K562 (cell line): ENCODE data around the gene EMC9. TPM values are rescaled to one million over a fixed set of nuclear protein-coding genes. Genes with fewer than 3 reads are reported as not detected.
A peak's percentile ranks its signal among the peaks of the same experiment; 100 is the strongest.

Source experiments
- ADNP ChIP-seq: fragments of 200-800 bp; sonication (Bioruptor generic); IDR thresholded peaks from 2 replicates; pipeline ENCODE4 v1.6.1; 2016; ENCODE audit warnings: missing genetic modification characterization, missing compliant biosample characterization
- CUX1 ChIP-seq: fragments of 200-800 bp; sonication (Bioruptor generic); IDR thresholded peaks from 2 replicates; pipeline ENCODE4 v1.6.1; 2016; ENCODE audit warnings: missing genetic modification characterization, missing compliant biosample characterization
- DEAF1 ChIP-seq: fragments of 450-650 bp; formaldehyde crosslinking; IDR thresholded peaks from 2 replicates; pipeline ENCODE4 v1.4.0; 2020; ENCODE audit warnings: mild to moderate bottlenecking, moderate library complexity
- ESRRA ChIP-seq: fragments of 450-650 bp; IDR thresholded peaks from 2 replicates; pipeline ENCODE4 v1.6.1; 2014; ENCODE audit warnings: low read depth, mild to moderate bottlenecking, moderate library complexity, borderline replicate concordance
- FOXA1 ChIP-seq: fragments of 450-650 bp; IDR thresholded peaks from 2 replicates; pipeline ENCODE4 v1.6.1; 2016; ENCODE audit warnings: mild to moderate bottlenecking, borderline replicate concordance
- FOXM1 ChIP-seq, 2 experiments: fragments of 450-650 bp in 1 of 2; sonication (generic) in 1 of 2; formaldehyde crosslinking in 1 of 2; IDR thresholded peaks; 2 replicates each; pipeline versions ENCODE4 v1.6.1 to v1.9.0; 2017 to 2022; ENCODE audit warnings: low read depth in 2 of 2, mild to moderate bottlenecking in 2 of 2, missing genetic modification reagents in 1 of 2, moderate library complexity in 1 of 2
- HOMEZ ChIP-seq: fragments of 250-450 bp; sonication (Bioruptor Pico); IDR thresholded peaks from 2 replicates; pipeline ENCODE4 v1.4.0; 2020; ENCODE audit warnings: mild to moderate bottlenecking, moderate library complexity
- LEF1 ChIP-seq: fragments of 450-650 bp; IDR thresholded peaks from 2 replicates; pipeline ENCODE4 v1.6.1; 2016; ENCODE audit warnings: mild to moderate bottlenecking
- MTA2 ChIP-seq: fragments of 450-650 bp; IDR thresholded peaks from 2 replicates; pipeline ENCODE4 v1.6.1; 2016; ENCODE audit warnings: low read depth
- NELFE ChIP-seq: IDR thresholded peaks from 2 replicates; pipeline ENCODE4 v1.6.1; 2011; ENCODE audit warnings: mild to moderate bottlenecking; ENCODE audit not compliant: insufficient read depth, insufficient read length
- POLR2AphosphoS5 ChIP-seq: IDR thresholded peaks from 2 replicates; pipeline ENCODE4 v1.6.1; 2011; ENCODE audit warnings: mild to moderate bottlenecking, low read depth, low read length, moderate library complexity; ENCODE audit not compliant: control insufficient read depth, insufficient read depth
- RBM25 ChIP-seq: fragments of 200-400 bp; formaldehyde crosslinking; IDR thresholded peaks from 2 replicates; pipeline ENCODE4 v1.6.1; 2018; ENCODE audit warnings: low read length, low read depth, moderate library complexity; ENCODE audit not compliant: severe bottlenecking
- RFX5 ChIP-seq: IDR thresholded peaks from 2 replicates; pipeline ENCODE4 v1.6.1; 2011; ENCODE audit warnings: low read depth, mild to moderate bottlenecking, improper control_type of control experiment, low read length
- SETDB1 ChIP-seq: IDR thresholded peaks from one replicate; pipeline ENCODE4 v1.6.1; 2012; ENCODE audit warnings: low read length, control low read depth, inconsistent platforms
- TCF7L2 ChIP-seq: fragments of 150-350 bp; IDR thresholded peaks from 2 replicates; pipeline ENCODE4 v1.6.1; 2016; ENCODE audit warnings: low read depth, mild to moderate bottlenecking, low read length, moderate library complexity
- U2AF2 ChIP-seq: fragments of 200-400 bp; formaldehyde crosslinking; optimal IDR thresholded peaks from 2 replicates; pipeline ENCODE3; 2017; ENCODE audit warnings: low read depth, mild to moderate bottlenecking, low read length
- ZNF431 ChIP-seq: sonication (generic); formaldehyde crosslinking; IDR thresholded peaks from 2 replicates; pipeline ENCODE4 v1.8.0; 2022; ENCODE audit warnings: mild to moderate bottlenecking, missing genetic modification reagents
- ZNF780A ChIP-seq: fragments of 250-450 bp; sonication (Bioruptor Pico); IDR thresholded peaks from 2 replicates; pipeline ENCODE4 v1.5.0; 2021; ENCODE audit warnings: mild to moderate bottlenecking
- polyA plus RNA-seq, 8 experiments: library from polyadenylated mRNA; depleted of rRNA in 4 of 8; stranded (reverse) in 5 of 8; unstranded in 3 of 8; fragments of >200 nt; fragmentation: Nextera tagmentation in 2 of 8; fragmentation: Illumina TruSeq in 1 of 8; extraction: Ambion mirVana in 2 of 8; extraction: Trizol in 1 of 8; gene quantifications; 2 replicates each; pipeline versions ENCODE4 v1.2.1 to v1.2.3, GENCODE V29; 2011 to 2014; ENCODE audit warnings: inconsistent platforms in 1 of 8, missing spikeins in 1 of 8
- total RNA-seq, 7 experiments: library from RNA; depleted of rRNA in 6 of 7; stranded (reverse); fragments of >200 nt in 6 of 7; fragmentation: Illumina TruSeq in 2 of 7; extraction: Trizol in 2 of 7; gene quantifications; 2 replicates each; pipeline versions ENCODE4 v1.2.1 to v1.2.3, GENCODE V29; 2011 to 2021; ENCODE audit warnings: low replicate concordance in 1 of 7
- TF ChIP-seq, protein P1 (sequence below): sonication (generic); formaldehyde crosslinking; IDR thresholded peaks from 2 replicates; pipeline ENCODE4 v1.9.0; 2022; ENCODE audit warnings: mild to moderate bottlenecking, missing genetic modification reagents

Gene EMC9
- total and polyA plus RNA-seq, 9 of the 15 experiments (the other 6 are each of a cell fraction or from before 2014, with no cell fraction given), result 3.1 to 13.2 (median 7.8) TPM

DNA sequence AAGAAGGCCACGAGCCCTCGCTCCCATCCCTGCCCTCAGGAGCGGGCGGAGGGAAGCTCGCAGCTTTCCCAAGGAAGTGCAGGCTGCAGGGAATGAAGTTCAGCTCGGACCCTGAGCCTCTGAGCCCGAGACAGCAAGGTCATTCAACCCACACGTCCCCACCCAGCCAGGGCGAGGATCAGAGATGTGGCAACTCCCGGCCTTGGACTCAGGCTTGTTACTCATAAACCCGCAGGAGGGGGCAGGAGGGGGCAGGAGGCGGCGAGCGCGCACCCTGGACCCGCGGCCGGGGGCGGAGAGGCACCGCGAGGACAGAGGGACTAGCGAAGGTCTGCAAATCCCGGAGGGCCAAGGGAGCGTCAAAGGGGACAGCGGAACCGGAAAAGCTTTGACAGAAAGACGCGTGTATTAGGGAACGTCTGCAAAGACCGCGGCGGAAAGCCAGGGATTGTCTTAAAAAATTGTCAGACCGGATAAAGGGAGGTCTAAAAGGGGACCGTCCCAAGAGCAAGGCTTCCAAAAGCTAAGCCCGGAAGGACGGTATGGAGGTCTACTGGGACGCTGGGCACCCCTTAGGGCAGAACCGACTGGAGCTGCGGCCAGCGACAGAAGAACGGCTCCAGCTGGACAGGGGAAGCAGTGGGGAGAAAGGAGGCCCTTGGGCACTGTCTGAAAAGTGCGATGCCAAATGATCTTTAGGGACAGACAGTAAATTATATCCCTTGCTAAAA is 27.4 kb downstream of the EMC9 start (continued):
- TF ChIP-seq DEAF1 (CRISPR knock-in tag), result 0 out of 2 replicates have a peak, but pooled peaks have one; percentile 37
- no peak for TF ChIP-seq TCF7L2
- TF ChIP-seq ZNF431, result no peak
- peak; percentile 70 for TF ChIP-seq ESRRA
- no peak for TF ChIP-seq MTA2
- no peak for TF ChIP-seq HOMEZ (CRISPR knock-in tag)
- TF ChIP-seq U2AF2, result no peak
- TF ChIP-seq POLR2AphosphoS5, result peak; percentile 50; the same call in 1 of the 2 replicates
- TF ChIP-seq ZNF780A, result no peak
- no peak for TF ChIP-seq RBM25
- no peak for TF ChIP-seq ADNP (tag)
- TF ChIP-seq SETDB1, result no peak
- TF ChIP-seq CUX1 (CRISPR knock-in tag), result no peak
- TF ChIP-seq NELFE, result no peak
- no peak for TF ChIP-seq LEF1
- no peak for TF ChIP-seq FOXA1
- no peak for TF ChIP-seq RFX5
- TF ChIP-seq, protein P1, sequence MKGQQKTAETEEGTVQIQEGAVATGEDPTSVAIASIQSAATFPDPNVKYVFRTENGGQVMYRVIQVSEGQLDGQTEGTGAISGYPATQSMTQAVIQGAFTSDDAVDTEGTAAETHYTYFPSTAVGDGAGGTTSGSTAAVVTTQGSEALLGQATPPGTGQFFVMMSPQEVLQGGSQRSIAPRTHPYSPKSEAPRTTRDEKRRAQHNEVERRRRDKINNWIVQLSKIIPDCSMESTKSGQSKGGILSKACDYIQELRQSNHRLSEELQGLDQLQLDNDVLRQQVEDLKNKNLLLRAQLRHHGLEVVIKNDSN (CRISPR knock-in tag), result no peak
- TF ChIP-seq FOXM1 (IDR thresholded peaks at IDR 0.05; ENCODE audit: low read depth), result no peak
- TF ChIP-seq FOXM1 (CRISPR knock-in tag; IDR thresholded peaks at IDR 0.05; ENCODE audit: low read depth), result no peak; the same call in 1 of the 2 replicates
